GM18907 (cell line): ENCODE data around the gene MINDY2.
A peak's percentile ranks its signal among the peaks of the same experiment; 100 is the strongest.

Experiments used
- ATAC-seq: cut with Tn5 transposase; IDR thresholded peaks from one replicate; pipeline ENCODE4 v1.9.1; 2021; ENCODE audit warnings: mild to moderate bottlenecking, moderate library complexity; ENCODE audit not compliant: unreplicated experiment

The MINDY2 gene, protein sequence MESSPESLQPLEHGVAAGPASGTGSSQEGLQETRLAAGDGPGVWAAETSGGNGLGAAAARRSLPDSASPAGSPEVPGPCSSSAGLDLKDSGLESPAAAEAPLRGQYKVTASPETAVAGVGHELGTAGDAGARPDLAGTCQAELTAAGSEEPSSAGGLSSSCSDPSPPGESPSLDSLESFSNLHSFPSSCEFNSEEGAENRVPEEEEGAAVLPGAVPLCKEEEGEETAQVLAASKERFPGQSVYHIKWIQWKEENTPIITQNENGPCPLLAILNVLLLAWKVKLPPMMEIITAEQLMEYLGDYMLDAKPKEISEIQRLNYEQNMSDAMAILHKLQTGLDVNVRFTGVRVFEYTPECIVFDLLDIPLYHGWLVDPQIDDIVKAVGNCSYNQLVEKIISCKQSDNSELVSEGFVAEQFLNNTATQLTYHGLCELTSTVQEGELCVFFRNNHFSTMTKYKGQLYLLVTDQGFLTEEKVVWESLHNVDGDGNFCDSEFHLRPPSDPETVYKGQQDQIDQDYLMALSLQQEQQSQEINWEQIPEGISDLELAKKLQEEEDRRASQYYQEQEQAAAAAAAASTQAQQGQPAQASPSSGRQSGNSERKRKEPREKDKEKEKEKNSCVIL

DNA sequence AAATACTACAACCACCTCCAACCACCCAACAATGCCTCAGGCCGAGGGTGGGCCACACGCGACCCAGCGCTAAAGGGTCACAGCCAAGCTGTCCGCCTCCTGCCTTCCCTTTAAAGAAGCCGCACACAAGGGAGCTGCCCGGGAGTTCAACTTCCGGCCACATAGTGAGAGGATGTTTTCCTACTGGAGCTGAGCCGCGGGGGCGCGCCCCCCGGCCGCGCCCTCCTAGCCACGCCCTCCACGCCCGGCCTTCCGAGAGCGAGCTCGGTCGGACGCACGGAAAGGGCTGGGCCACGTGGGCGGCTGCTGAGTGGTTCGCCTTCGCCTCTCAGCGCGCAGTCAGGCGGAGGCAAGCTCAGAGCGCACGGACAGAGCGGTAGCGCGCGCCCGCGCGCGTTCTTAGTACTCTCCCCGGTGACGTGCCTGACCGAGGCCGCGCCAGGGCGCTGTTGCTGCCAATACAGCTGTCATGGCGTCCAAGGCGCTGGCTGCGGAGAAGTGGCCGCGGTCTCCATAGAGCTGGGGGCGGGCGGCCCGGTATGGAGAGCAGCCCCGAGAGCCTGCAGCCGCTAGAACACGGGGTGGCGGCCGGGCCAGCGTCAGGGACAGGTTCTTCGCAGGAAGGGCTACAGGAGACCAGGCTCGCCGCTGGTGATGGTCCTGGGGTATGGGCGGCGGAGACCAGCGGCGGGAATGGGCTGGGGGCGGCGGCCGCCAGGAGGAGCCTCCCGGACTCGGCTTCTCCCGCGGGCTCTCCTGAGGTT, at the start of gene MINDY2:
Gene MINDY2 (plus strand): TSS at position 446 of the 764 bp plus-strand sequence. CDS start 94 bp downstream, at position 540.
- peak; percentile 92 for ATAC-seq

DNA sequence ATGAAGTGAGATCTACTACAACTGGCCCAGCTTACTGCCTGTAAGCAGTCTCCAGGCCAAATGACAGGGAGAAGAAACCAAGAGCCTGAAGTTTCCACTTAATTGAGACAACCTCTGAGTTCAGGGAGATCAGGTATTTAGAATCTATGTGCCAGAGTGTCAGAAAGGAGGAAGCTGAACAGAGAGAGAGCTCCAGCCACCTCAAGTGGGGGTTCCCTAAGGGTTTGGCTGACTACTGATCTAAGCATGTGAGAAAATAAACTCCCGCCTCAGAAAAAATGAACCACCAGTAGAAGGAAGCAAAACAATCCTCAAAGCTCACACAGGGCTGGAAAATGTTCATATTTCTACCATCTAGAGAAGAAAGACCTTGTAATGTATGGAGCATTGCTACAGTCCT, 46.6 kb upstream of the MINDY2 start:
- peak; percentile 86 for ATAC-seq

DNA sequence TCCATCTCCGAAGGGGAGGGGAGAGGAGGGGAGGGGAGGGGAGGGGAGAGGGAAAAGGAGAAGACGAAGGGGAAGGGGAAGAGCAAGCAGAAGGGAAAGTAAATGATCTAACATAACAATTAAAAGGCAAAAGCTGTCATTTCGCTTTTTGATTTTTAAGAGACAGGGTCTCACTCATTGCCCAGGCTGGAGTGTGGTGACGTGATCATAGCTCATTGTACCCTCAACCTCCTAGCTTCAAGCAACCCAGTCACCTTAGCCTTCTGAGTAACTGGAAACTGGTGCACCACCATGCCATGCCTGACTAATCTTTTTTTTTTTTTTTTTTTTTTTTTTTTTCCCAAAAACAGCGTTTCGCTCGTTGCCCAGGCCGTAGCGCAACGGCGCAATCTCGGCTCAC, 44.2 kb upstream of the MINDY2 start:
- no peak for ATAC-seq

DNA sequence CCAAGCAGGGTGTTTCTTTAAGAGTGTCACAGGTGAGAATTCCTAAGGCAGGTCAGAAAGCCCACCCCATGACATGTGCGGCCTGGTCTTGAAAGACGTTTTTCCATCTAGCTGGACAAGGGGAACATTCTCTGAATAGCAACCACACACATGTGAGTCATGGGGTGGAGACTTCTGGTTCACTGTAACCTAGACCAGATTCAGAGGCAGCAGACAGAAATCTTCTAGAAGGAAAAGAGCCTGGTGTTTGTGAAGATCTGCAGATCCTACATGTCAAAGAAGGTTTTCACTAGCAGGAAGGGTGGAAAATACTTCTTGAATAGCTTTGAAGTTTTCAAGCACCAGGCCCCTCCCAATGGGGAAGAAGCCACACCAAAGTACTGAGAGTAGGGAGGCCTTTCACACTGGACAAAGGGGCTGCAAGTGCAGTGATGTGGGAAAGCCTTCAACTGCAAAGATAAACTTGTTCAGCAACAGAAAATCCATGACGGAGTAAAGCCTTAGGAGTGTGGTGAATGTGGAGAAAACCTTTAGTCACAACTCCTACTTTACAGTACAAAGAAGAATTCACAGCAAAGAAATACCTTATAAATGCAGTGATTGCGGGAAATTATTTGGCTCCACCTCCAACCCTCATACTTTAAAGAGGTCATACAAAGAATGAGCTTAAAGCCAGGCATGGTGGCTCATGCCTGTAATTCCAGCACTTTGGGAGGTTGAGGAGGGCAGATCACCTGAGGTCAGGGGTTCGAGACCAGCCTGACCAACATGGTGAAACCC, 39.2 kb upstream of the MINDY2 start:
- ATAC-seq: no peak

DNA sequence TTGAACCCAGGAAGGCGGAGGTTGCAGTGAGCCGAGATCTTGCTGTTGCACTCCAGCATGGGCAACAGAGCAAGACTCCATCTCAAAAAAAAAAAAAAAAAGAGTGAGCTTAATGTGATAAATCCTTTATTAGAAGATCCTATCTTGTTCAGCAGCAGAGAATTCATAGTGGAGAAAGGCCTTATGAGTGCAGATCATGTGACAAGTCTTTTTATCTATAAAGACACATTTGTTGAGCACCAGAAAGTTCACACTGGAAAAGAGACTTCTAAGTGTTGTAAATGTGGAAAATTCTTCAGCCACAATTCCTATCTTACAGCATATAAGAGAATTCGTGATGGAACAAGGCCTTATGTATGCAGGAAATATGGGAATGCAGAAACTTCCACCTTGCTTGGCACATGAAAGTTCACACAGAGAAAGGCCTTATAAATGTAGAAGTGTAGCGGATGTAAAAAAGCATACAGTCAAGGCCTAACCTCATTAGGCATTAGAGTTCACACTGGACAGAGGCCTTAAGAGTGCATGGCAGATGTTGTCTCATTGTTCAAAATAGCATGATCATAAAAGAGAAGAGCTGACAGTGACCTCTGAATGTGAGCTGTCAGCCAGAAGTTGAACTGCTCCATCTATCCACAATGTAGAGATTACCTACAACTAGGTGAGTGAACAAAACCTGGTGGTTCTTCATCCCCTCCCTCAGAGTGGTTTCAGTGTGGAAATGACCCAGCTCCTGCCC, 38.3 kb upstream of the MINDY2 start:
- no peak for ATAC-seq

DNA sequence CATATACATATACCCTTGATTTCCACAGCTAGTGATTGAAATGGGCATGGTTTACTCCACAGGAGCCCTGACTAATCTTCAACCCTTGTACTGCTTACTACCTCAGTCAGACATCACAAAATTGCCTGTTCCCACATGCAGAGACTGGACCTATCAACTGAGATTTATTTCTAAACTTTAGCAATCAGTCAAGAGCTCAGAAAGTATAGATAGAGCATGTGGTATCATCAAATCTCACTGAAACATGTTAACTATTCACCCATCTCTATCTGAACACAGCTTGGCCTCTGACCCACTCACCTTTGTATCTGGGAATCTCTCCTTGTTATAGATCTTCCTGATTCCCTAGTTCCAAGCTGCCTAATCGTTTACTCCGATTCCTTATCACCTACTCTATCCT, 36.2 kb upstream of the MINDY2 start:
- no peak for ATAC-seq

DNA sequence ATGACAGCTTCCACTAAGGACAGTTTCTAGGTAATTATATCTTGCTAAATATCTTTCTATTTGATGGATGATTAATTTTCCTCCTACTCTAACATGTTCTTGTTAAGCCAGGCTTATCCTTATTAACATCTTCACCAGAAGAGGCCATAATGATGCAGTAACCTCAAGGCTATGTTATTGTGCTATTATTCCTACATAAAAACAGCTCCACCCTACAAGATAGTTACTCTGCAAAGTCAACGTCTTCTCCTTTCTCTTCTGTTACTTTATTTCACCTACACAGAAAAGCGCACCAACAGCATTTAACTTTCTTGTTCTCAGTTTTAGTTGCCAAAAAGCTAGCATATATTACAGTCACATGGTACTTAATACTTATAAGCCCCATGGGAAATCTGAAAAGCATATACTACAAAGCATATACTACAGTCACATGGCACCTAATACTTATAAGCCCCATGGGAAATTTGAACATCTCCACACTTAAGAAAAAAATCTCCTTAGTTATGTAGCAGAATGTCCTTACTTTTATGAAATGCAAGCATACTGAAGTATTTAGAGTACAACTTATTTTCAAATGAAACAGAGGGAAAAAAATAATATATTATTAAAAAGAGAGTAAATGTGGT, 35.0 kb upstream of the MINDY2 start:
- no peak for ATAC-seq

DNA sequence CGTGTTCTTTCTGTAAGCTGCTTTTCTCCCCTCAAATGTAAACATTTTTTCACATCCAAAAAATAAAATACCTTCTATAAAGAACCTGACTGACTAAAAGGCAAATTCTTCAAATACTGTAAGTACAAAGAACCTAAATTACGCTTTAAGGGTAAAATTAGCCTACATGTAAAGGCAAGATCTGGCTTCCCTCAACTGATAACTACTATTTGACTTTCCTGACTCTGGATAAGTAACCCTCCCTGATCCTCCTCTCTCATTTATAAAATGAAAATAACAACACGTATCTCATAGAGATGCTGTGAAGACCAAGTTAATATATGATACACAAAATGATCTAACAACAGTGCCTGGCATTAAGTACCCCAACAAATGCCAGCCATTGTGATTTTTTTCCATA, 33.8 kb upstream of the MINDY2 start:
- ATAC-seq: no peak

DNA sequence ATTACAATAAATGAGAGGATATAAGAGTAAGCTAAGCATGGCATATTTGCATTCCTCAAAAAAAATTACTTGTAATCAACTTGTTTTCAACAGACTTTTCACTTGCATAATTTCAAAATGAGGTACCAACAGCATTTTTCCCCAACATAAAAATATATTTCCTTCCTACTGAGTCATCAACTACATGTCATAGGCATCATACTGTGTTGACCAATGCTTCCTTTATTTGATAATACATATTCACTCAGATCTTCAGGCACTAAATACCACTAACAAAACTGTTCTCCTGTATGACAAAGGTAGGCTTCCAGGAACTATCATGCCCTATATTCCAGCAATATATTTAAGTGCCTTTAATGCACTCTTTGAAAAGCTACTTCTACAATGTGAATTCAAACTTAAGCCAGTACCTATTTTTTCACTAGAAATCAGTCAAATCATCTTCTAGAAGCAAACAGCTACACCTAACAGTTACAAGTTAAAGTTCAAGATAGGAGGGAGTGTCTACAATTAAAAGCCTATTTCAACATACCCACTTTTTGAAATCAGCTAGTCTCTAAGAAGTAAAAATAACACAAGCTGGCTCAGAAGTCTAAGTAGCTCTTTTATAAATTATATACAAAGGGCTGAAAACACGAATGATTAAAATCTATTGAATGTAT, 32.9 kb upstream of the MINDY2 start:
- ATAC-seq: no peak

DNA sequence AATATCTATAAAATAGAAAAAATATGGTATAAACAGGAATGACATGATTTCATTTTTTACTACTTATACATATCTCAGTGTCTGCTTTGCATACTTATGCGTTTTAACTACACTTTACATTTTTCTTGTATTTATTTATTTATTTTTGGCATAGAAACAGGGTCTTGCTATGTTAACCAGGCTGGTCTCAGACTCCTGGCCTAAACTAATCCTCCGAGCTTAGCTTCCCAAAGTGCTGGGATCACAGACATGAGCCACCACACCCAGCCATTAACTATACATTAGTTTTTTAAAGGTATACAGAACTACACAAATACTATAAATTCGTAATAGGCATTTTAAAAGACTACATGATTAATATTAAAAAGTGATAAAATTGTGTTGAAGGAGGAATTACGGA, 30.7 kb upstream of the MINDY2 start:
- no peak for ATAC-seq

DNA sequence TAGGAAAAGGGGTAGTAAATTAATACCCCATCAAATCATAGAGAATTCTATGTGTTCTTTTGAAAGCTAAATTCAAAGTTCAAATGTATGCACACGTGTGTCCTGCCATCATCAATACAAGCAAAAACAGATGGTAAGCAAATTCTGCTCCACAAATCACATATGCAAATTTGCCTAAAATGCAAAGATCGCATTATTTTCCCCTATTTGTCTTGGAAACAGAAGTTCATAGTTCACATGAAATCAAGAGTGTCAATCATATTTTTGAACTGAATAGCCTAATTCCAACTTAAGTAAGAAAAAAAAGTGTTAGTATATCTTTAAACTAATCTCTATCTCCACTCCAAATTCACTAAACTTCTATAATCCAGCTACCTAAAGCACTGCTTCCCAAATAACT, 30.1 kb upstream of the MINDY2 start:
- no peak for ATAC-seq

DNA sequence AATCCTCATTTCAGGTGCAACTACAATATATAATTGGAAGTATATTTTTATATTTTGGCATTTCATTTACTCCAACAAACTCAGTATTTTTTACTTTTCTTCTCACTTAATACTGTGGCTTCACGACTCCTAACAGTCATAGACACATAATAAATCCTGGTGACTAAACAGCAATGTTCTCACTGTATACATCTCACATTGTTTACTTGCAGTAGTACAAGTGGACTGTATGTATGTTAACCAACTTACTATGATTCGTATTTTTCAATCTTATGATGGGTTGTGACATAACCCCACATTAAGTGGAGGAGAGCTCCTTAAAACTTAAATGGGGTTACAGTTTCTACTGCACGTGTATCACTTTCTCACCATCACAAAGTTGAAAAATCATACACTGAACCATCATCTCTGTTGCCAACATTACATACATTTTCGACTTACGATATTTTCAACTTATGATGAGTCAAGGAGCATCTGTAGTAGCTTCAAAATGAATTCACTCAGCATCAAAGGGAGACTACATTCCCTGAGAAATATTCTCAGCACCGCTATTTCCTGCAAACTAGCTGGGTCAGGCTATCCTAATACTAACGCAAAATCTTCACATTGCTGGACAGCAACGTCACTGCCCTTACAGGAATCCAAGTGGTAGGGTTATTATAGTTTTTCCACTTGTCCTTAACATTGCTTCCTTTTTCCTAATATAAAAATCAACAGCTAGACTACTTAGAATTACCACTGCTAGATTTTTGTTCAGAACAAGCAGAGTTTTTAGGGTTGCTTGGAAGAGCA, 28.9 kb upstream of the MINDY2 start:
- no peak for ATAC-seq

DNA sequence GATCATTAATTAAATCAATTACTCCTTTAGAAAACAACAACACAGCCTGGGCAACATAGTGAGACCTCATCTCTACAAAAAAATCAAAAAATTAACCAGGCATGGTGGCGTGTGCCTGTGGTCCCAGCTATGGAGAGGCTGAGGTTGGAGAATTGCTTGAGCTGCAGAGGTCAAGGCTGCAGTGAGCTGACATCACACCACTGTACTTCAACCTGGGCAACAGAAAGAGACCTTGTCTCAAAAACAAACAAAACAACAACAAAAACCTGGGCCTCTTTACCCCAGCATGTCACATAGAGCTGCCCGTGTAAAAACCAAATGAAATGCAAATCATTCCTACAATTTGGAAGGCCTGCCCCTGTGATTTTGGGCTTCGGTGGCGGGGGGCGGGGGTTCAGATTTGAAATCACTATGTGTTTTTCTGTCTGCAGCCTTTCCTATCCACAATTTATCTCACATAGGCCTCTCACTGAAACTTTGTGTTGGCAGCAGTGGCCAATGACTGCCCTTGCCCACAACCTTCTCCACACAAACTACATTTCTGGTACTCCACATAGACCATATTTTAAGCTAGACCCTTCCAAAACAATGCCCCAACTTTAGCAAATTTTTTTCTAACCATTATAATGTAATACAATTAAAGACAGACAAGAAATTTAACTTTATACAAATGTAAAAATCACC, 28.1 kb upstream of the MINDY2 start:
- ATAC-seq: no peak

DNA sequence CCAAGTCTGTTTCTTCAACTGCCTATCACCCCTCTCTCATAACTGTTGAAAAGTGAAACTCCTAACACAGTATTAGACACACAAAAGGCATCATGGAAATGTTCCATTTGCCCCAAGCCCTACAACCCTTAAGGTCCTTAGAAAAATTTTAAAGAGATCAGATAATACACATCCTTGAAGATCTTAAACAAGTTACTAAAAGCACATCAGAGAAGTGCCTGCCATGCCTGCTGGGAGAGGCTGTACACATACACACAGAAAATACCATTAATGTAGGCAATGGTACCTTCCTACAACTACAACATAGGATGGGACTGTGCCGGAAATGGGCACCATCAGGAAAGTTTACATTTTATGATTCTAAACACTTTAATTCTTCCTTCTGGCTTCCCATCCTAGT, 24.9 kb upstream of the MINDY2 start:
- ATAC-seq: no peak

DNA sequence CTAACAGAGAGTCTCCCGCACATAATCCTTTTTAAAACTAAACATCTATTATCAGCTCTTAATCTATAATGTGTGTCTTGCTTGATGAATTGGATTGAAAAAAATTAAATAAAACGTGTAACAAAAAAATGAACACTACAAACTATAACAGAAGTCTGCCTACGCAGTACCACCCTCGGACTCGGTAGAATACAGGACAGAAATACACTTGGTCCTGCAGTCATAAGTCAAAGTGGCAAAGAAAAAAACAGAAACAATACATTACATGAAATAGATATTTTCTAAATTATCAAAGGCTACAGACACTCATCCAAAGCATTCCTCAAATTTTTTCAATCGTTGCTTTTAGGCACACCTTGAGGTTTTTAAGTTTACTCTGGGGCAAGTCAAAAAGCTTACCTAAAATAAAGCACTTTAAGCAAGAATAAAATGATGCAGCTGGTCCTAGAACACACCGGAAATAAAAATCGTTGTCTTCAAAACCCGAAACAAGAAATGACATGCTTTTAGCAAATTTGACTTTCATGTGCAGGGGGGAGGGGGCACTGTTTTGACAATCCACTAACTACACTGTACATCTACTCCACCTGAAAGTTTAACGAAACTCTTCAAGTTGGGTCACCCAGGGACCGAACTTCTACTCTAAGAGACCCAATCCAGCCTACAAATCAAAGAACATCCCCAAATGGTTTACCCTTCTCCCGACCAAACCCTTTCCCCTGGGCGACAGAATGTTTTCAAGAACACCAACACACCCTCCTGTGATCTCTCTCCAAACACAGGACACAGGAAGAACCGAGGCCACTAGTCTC, 22.9 kb upstream of the MINDY2 start:
- peak; percentile 11 for ATAC-seq

DNA sequence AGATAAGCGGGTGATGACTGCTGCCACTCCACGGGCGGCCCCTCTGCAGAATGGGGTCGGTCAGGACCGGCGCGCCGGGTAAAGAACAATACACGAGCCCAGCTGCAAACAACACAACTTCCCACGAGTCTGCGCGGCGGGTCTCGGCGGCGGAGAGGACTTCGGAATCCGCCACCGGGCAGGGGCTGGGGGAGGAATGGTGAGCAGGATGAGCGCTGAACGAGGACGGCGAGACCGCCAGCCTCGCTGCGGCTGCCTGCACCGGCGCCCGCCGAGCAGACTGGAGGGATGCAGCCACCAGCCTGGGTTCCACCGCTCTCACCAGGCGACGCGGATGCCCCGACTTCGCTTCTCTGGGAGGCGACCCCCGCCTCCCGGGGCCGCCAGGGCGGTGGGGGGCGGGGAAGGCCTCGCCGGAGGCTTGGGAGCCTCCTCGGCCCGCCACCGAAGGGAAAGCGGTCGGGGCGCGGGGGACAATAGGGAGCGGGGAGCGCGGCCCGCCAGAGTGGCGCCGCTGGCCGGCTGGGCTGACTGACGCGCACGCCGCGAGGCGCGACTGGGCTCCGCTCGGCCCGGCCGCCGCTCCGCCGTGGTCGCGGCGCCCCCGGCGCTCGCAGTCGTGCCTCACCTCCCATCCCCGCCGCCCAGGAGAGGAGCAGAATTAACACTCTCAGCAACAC, 22.1 kb upstream of the MINDY2 start:
- peak; percentile 40 for ATAC-seq
